SK-N-SH treated with all-trans-retinoic acid at 6 μM for 48 hours (cell line): ENCODE measurements around the gene OXSR1.

Experiments
- BACH2 ChIP-seq: fragments of 250-450 bp; sonication (Bioruptor Pico); IDR thresholded peaks from 2 replicates; pipeline ENCODE4 v1.9.0; 2021; ENCODE audit warnings: mild to moderate bottlenecking, borderline replicate concordance
- POU6F1 ChIP-seq: fragments of 250-450 bp; sonication (Bioruptor Pico); IDR thresholded peaks from 2 replicates; pipeline ENCODE4 v1.8.0; 2021; ENCODE audit warnings: low read depth, mild to moderate bottlenecking, moderate library complexity, borderline replicate concordance
- TCF4 ChIP-seq: fragments of 250-450 bp; sonication (Bioruptor Pico); IDR thresholded peaks from 2 replicates; pipeline ENCODE4 v1.8.0; 2021; ENCODE audit warnings: mild to moderate bottlenecking, moderate library complexity, borderline replicate concordance
- ZNF565 ChIP-seq: fragments of 450-650 bp; formaldehyde crosslinking; conservative IDR thresholded peaks from 2 replicates; pipeline ENCODE4 v1.5.0; 2020; ENCODE audit warnings: low read depth, mild to moderate bottlenecking, moderate library complexity
- ZNF8 ChIP-seq: fragments of 450-650 bp; formaldehyde crosslinking; IDR thresholded peaks from 2 replicates; pipeline ENCODE4 v1.5.0; 2020; ENCODE audit warnings: mild to moderate bottlenecking, moderate library complexity

GRCh38 chr3:38168151-38169026 is 3.1 kb downstream of the OXSR1 start:
- TF ChIP-seq POU6F1 (CRISPR knock-in tag) = no peak
- no peak for TF ChIP-seq TCF4
- no peak for TF ChIP-seq ZNF8 (CRISPR knock-in tag)
- TF ChIP-seq BACH2 (CRISPR knock-in tag) = no peak
- no peak for TF ChIP-seq ZNF565
